Bladder microvascular endothelial cell (primary cell): ENCODE results near the gene NBPF15. TPM values are rescaled to one million over a fixed set of nuclear protein-coding genes. Genes with fewer than 3 reads are reported as not detected.

Experiments used
- total RNA-seq: library from RNA; depleted of rRNA; stranded (reverse); fragments of >200 nt; gene quantifications from 2 replicates; pipeline ENCODE4 v1.2.3, GENCODE V29; 2014

Gene NBPF15, protein sequence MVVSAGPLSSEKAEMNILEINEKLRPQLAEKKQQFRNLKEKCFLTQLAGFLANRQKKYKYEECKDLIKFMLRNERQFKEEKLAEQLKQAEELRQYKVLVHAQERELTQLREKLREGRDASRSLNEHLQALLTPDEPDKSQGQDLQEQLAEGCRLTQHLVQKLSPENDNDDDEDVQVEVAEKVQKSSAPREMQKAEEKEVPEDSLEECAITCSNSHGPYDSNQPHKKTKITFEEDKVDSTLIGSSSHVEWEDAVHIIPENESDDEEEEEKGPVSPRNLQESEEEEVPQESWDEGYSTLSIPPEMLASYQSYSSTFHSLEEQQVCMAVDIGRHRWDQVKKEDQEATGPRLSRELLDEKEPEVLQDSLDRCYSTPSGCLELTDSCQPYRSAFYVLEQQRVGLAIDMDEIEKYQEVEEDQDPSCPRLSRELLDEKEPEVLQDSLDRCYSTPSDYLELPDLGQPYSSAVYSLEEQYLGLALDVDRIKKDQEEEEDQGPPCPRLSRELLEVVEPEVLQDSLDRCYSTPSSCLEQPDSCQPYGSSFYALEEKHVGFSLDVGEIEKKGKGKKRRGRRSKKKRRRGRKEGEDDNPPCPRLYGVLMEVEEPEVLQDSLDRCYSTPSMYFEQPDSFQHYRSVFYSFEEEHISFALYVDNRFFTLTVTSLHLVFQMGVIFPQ
- 20.6 and 56.8 TPM in 2 replicates for total RNA-seq

DNA sequence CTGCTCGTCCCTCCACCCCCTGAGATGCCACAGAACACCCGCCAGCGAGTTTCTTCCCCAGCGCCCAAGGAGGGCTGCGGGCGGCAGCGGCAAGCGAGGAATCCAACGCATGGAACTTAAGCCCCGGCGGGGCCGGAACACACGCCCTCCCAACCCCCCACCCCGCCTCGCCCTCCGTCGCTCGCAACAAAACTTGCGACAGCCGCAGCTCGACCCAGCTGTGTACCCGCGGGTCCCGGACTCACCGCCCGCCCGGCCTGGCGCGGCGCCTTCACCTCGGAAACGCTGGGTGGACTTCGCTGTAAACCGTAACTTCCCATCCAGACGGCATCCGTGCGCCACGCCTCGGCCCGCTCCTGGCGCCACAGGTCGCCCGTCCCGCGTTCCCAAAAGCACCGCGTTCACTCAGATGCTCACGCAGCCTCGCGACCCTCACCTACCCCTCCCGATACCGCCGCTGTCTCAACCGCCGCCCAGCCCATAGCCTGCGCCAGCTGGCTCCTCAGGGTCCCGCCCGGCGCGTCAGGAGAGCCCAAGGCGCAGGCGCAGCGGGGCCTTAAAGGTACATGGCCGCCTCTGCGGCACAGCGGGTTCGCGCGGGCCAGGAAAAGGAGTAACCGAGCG is at the start of gene NBPF15:
Gene NBPF15, minus strand, starts transcription at position 534 of the 624 bp plus-strand sequence. CDS start 21,666 bp downstream, outside the sequence.

Other genes starting within 250 kb of the NBPF15 start
- not detected in 2 replicates for gene PPIAL4E, start 88.0 kb downstream of the NBPF15 start, total RNA-seq
- gene PPIAL4F, start 131.2 kb upstream of the NBPF15 start, total RNA-seq: not detected in 2 replicates